Activated gamma-delta T cell treated with Interleukin-2 at 50 U/mL for 16 hours (primary cell): ENCODE results near the gene ATN1.
"Not testable (repeated sequence)": the region's sequence is repeated elsewhere in the genome, so short reads cannot be mapped to it uniquely, and the experiment has no call there.

Experiments
- DNase-seq: peaks from one replicate; pipeline ENCODE4 v3.0.0-alpha.2; 2020

Gene ATN1

GRCh38 chr12:6927379-6928021 lies at the start of gene ATN1:
Gene ATN1, plus strand, starts transcription at chr12:6927959. Its CDS starts 6,043 bp downstream, at chr12:6934002.
- DNase-seq = no peak

- DNase-seq = not testable (repeated sequence)
Observed at GRCh38 chr12:6879824-6880223, 47.9 kb upstream of the ATN1 start.

DNA sequence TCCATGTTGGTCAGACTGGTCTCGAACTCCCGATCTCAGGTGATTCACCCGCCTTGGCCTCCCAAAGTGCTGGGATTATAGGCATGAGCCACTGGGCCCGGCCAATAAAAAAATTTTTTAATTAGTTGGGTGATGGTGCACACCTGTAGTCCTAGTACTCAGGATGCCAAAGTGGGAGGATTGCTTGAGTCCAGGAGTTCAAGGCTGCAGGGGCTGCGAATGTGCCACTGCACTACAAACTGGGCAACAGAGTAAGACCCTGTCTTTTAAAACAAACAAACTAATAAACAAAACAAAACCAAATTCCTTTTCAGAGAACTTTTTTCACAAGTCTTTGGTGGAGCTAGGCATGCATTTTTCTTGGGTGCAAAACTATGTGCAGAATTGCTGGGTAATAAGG lies 44.5 kb upstream of the ATN1 start:
- DNase-seq = no peak

DNA sequence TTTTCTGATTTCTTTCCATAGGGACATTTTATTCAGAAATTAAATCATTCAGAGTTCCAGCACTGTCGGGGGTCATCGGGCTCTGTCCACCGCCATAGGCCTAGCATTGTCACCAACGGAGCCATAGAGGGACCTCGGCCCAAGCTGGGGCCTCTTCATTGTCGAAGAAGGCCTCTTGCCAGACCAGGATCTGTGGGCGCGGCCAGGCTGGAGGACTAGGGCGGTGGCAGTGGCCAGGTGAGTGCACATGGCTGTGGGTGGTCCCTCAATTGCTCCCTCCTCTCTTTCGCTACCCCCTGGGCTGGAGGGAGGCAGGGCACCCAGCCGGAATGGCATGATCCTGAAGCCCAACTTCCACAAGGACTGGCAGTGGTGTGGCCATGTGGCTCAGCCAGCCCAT lies 44.1 kb upstream of the ATN1 start:
- no peak for DNase-seq

GRCh38 chr12:6884539-6884938 lies 43.2 kb upstream of the ATN1 start:
- DNase-seq = no peak

DNA sequence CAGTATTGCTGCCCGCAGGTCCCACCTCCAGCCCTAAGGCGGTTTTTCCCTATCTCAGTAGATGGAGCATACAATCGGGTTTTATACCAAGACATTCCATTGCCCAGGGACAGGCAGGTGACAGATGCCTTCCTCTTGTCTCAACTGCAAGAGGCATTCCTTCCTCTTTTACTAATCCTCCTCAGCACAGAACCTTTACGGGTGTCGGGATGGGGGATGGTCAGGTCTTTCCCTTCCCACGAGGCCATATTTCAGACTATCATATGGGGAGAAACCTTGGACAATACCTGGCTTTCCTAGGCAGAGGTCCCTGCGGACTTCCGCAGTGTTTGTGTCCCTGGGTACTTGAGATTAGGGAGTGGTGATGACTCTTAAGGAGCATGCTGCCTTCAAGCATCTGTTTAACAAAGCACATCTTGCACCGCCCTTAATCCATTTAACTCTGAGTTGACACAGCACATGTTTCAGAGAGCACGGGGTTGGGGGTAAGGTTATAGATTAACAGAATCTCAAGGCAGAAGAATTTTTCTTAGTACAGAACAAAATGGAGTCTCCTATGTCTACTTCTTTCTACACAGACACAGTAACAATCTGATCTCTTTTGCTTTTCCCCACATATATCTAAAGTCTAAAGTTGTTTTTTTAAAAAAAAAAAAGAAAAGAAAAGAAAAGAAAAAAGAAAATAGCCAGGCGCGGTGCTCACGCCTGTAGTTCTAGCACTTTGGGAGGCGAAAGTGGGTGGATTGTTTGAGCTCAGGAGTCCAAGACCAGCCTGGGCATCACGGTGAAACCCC lies 41.4 kb upstream of the ATN1 start:
- not testable (repeated sequence) for DNase-seq

- no peak for DNase-seq
Observed at GRCh38 chr12:6887460-6887859, 40.3 kb upstream of the ATN1 start.

DNA sequence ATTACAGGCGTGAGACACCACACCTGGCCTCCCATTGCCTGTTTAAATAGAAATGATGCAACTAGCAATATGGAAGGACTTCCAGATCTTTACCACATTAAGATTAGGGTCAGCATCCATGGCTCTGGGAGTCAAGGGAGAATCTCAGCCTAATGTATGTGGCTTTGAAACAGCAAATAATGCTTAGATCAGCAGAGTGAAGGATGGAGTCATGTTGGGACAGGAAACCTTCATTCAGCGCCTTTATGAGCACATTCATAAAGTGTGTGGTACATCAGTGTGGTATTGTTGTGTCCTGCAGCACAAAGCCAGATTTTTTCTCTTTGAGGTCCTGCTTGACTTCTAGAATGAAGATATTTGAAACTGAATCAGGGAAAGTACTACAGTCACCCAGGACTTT lies 39.4 kb upstream of the ATN1 start:
- no peak for DNase-seq

DNA sequence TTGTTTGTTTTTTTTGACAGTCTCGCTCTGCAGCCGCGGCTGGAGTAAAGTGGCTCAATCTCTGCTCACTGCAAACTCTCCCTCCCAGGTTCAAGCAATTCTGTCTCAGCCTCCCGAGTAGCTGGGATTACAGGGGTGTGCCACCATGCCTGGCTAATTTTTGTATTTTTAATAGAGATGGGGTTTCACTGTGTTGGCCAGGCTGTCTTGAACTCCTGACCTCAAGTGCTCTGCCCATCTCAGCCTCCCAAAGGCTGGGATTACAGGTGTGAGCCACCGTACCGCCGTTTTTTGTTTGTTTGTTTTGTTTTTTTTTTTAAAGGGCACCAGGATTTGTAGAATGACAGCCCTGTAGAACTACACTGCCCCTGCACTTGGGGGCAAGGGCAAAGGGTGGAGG lies 39.0 kb upstream of the ATN1 start:
- DNase-seq = not testable (repeated sequence)

DNA sequence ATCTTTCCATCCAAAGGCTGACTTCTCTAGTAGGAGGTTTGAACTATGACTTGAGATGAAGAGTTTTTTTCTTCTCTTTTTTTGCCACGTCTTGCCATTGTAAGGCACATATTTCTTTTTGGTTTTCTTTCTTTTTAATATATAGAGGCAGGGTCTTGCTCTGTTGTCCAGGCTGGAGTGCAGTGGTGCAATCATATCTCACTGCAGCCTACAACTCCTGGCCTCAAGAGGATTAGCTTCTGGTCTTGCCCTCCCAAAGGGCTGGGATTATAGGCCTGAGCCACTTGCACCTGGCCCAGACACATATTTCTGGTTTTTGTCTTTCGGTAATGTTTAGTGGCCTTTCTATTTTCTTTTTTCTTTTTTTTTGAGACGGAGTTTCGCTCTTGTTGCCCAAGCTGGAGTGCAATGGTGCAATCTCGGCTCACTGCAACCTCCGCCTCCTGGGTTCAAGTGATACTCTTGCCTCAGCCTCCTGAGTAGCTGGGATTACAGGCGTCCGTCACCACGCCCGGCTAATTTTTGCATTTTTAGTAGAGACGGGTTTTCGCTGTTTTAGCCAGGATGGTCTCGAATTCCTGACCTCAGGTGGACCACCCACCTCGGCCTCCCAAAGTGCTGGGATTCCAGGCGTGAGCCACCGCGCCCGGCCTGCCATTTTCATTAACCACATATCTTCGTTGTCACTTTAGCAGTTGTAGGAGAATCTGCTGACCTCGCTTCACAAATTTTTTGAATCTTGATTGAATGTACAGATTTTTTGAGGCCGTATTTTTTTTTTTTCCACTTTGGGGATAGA lies 37.8 kb upstream of the ATN1 start:
- not testable (repeated sequence) for DNase-seq

DNA sequence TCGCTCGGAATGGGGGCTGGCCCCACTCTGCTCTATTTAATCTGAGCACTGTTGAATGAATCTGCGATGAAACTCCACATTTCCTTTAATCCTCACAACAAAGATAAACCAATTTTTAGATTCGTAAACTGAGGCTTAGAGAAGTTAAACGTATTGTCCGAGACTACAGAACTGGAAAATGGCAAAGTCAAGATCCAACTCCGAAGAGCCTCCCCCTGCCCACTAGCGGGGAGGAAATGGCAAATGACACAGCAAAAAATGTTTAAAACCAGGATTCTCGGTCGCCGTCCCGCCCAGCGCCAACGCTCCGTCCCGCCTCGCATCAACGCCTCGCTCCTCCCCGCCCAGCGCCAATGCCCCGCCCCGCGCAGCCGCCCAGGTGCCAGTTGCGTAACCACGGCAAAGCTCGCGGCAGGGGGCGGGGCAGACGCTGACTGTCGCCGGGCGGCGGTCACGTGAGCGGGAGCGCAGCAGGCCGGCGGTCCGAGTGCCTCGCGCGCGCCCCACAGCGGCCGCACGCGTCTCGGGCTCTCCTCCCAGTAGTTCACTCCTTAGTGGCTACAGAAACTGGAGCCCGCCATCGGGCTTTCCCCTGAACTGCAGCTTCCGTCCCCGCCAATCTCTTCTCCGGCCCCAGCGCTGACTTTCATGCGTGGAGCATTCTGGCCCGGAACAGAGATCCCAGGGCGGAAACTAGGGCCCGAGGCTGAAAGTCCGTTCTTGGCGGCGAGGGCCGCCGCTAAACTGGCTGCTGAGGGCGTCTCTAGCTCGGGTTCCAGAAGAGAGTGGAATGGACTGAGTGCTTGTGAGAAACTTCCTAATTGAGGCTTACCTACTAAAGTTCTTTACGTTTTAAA lies 36.7 kb upstream of the ATN1 start:
- DNase-seq = peak; percentile 99

DNA sequence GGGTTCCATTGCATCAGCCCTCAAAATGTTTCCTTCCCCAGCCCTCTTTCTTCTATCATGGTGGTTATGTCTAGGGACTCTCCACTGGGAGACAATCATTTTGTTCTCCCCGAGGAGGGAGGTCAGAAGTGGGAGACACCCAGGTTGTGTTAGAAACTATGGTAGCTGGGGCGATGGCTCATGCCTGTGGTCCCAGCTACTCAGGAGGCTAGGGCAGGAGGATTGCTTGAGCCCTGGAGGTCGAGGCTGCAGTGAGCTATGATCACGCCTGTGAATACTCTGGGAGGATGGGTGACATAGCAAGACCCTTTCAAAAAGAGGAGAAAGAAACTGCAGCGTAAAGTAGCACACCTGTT lies 36.1 kb upstream of the ATN1 start:
- no peak for DNase-seq

DNA sequence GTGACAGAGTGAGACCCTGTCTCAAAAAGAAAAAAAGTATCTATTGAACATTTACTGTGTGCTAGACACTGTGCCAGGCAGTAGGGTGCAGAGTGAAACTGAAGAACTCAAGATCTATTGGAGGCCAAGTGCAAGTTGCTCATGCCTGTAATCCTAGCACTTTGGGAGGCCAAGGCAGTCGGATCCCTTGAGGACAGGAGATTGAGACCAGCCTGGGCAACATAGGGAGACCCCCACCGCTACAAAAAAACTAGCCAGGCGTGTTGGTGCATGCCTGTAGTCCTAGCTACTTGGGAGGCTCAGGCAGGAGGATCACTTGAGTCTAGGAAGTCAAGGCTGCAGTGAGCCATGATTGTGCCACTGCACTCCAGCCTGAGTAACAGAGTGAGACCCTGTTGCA lies 35.1 kb upstream of the ATN1 start:
- not testable (repeated sequence) for DNase-seq

GRCh38 chr12:6894321-6894720 lies 33.4 kb upstream of the ATN1 start:
- no peak for DNase-seq

GRCh38 chr12:6896846-6897435 lies 30.8 kb upstream of the ATN1 start:
- no peak for DNase-seq

DNA sequence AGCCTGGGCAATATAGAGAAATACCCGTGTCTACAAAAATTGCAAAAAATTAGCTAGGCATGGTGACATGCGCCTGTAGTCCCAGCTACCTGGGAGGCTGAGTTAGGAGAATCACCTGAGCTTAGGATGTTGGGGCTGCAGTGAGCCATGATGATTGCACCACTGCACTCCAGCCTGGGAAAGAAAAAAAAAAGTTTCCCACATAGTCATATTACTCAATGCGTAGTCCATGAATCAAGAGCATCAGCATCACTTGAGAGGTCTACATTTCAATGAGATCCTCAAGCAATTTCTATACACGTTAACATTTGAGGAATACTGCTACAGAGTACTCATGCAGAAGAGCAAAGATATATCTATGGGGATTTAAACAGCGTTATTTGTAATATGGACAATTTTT lies 28.3 kb upstream of the ATN1 start:
- no peak for DNase-seq

GRCh38 chr12:6899837-6900519 lies 27.8 kb upstream of the ATN1 start:
- DNase-seq = no peak

DNA sequence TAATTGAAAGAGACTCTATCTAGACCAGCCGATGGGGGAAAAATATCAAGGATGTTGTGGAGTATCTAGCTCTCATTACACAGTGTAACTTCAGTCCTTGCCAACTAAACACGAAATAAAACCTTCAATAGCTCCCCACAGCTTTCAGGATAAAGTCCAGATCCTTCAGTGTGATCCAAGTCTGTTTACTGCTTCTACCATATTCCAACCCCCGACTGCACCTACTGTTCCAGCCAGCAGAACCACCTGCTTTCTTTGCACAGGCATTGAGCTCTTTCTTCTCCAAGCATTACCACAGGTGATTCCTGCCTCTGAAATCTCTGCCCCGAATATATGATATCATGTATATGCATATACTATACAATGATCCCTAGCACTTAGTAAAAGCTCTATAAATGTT lies 25.3 kb upstream of the ATN1 start:
- DNase-seq = no peak

DNA sequence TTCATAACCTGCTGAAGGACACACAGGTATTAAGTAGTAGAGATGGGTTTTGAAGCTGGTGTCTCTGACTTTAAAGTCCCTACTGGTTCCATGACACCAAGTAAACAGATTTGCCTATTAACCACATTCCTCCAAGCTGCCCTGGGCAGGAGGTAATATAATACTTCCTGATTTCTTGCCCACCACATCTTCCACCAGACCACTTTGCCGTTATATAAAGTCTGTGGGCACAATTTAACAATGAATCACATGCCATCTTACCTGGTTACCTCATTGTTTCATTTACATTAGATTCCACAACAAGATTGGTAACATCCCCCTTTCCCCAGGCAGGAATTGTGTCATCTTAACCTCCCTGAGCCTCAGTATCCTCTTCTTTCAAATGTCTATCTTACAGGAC lies 24.0 kb upstream of the ATN1 start:
- DNase-seq = no peak

GRCh38 chr12:6904280-6905276 lies 23.2 kb upstream of the ATN1 start, which contains the start of gene LRRC23:
Gene LRRC23, plus strand, starts transcription at chr12:6904822. Its CDS starts 812 bp downstream, at chr12:6905634.
- DNase-seq = peak; percentile 96
